ENCODE results near the gene ODAD2.
"Not testable (repeated sequence)": the region's sequence is repeated elsewhere in the genome, so short reads cannot be mapped to it uniquely, and the experiment has no call there.

The ODAD2 gene

GRCh38 chr10:27986821-27987220 lies 12.1 kb downstream of the ODAD2 start:
- Histone ChIP-seq H3K36me3 (replicated peaks) (no peaks in the 10 kb centered on the region), H3K27me3 (replicated peaks) (no peaks in the 10 kb centered on the region), H3K4me3 (ENCODE audit: low read depth, low read length) (no peak overlapping the region), H3K27ac (no peak overlapping the region)
- in situ Hi-C loops (cut with HindIII; ENCODE audit: low pct_ligation_motif_present, low sequenced_read_pairs): no loop called here
- DNase-seq: no peak
- TF ChIP-seq, protein P1, sequence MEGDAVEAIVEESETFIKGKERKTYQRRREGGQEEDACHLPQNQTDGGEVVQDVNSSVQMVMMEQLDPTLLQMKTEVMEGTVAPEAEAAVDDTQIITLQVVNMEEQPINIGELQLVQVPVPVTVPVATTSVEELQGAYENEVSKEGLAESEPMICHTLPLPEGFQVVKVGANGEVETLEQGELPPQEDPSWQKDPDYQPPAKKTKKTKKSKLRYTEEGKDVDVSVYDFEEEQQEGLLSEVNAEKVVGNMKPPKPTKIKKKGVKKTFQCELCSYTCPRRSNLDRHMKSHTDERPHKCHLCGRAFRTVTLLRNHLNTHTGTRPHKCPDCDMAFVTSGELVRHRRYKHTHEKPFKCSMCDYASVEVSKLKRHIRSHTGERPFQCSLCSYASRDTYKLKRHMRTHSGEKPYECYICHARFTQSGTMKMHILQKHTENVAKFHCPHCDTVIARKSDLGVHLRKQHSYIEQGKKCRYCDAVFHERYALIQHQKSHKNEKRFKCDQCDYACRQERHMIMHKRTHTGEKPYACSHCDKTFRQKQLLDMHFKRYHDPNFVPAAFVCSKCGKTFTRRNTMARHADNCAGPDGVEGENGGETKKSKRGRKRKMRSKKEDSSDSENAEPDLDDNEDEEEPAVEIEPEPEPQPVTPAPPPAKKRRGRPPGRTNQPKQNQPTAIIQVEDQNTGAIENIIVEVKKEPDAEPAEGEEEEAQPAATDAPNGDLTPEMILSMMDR (IDR thresholded peaks at IDR 0.05; ENCODE audit: low read depth, low read length, missing control alignments): no peak

GRCh38 chr10:27982875-27983543 lies 15.9 kb downstream of the ODAD2 start:
- DNase-seq: no peak
- H3K27me3 ChIP-seq (replicated peaks): no peaks in the 10 kb centered on the region
- TF ChIP-seq, protein P1 (IDR thresholded peaks at IDR 0.05; ENCODE audit: low read depth, low read length, missing control alignments): no peak
- H3K4me3 ChIP-seq (ENCODE audit: low read depth, low read length): no peak overlapping the region
- no peak overlapping the region for H3K27ac ChIP-seq
- H3K36me3 ChIP-seq (replicated peaks): no peaks in the 10 kb centered on the region
- in situ Hi-C loops (cut with HindIII; ENCODE audit: low pct_ligation_motif_present, low sequenced_read_pairs): no loop called here

DNA sequence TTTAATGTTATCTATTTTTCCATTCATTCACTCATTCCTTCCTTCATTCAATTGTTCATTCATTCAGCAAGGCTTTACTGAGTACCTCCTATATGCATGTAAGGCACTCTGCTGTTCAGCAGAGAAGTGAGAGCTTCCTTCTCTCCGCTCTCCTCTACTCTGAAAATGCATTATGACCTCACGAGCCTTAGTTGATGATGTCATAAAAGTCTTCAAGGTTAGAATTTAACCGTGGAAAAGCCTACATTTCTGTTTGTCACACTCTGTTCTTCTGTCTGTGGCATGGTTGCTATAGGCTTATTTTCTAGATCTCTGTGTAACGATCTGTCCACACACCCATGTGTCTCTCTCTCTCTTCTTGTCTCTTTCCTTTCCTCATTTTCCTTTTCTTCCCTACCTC lies 17.1 kb downstream of the ODAD2 start:
- in situ Hi-C loops (cut with HindIII; ENCODE audit: low pct_ligation_motif_present, low sequenced_read_pairs): no loop called here
- H3K4me3 ChIP-seq (ENCODE audit: low read depth, low read length): no peak overlapping the region
- TF ChIP-seq, protein P1 (IDR thresholded peaks at IDR 0.05; ENCODE audit: low read depth, low read length, missing control alignments): no peak
- H3K27ac ChIP-seq: no peak overlapping the region
- no peaks in the 10 kb centered on the region for H3K27me3 ChIP-seq (replicated peaks)
- H3K36me3 ChIP-seq (replicated peaks): no peaks in the 10 kb centered on the region
- DNase-seq: no peak

GRCh38 chr10:27970795-27971194 lies 28.1 kb downstream of the ODAD2 start:
- not testable (repeated sequence) for DNase-seq

GRCh38 chr10:27969931-27970330 lies 28.9 kb downstream of the ODAD2 start:
- H3K27ac ChIP-seq; H3K4me3 ChIP-seq (ENCODE audit: low read depth, low read length); H3K36me3 ChIP-seq (replicated peaks); in situ Hi-C loops (cut with HindIII; ENCODE audit: low pct_ligation_motif_present, low sequenced_read_pairs); DNase-seq; H3K27me3 ChIP-seq (replicated peaks): not testable (repeated sequence)

More at GRCh38 chr10:27970795-27971194, 28.1 kb downstream of the ODAD2 start:
- H3K4me3 ChIP-seq (ENCODE audit: low read depth, low read length); H3K27ac ChIP-seq; H3K27me3 ChIP-seq (replicated peaks); H3K36me3 ChIP-seq (replicated peaks); in situ Hi-C loops (cut with HindIII; ENCODE audit: low pct_ligation_motif_present, low sequenced_read_pairs): not testable (repeated sequence)

DNA sequence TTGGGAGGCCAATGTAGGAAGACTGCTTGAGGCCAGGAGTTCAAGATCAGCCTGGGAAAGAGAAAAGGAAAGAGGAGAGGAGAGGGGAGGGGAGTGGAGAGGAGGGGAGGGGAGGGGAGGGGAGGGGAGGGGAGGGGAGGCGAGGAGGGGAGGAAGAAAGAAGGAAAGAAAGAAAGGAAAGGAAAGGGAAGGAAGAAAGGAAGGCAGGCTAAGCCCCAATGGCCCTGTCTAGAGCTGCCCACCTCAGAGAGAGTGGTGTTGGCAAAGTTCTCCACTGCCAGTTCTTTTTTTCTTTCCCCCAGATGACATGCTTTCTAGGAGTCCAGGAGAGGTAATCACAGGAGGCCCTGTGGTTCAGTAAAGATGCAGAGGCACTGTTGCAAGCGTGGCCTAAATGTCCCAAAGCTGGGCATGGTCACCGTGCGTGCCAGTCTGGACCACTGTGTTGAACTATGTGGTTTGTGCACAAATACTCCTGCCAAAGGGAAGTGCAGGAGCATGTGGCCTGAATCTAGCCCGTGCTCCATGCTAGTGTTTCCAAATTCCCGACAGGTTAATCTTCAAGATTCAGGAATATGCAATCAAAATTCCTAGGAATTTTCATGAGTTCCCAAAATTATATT lies 39.7 kb downstream of the ODAD2 start:
- no peaks in the 10 kb centered on the region for H3K27me3 ChIP-seq (replicated peaks)
- no peak overlapping the region for H3K27ac ChIP-seq
- no peaks in the 10 kb centered on the region for H3K36me3 ChIP-seq (replicated peaks)
- in situ Hi-C loops (cut with HindIII; ENCODE audit: low pct_ligation_motif_present, low sequenced_read_pairs): no loop called here
- DNase-seq: peak; percentile 51
- TF ChIP-seq, protein P1 (IDR thresholded peaks at IDR 0.05; ENCODE audit: low read depth, low read length, missing control alignments): no peak
- H3K4me3 ChIP-seq (ENCODE audit: low read depth, low read length): no peak overlapping the region

DNA sequence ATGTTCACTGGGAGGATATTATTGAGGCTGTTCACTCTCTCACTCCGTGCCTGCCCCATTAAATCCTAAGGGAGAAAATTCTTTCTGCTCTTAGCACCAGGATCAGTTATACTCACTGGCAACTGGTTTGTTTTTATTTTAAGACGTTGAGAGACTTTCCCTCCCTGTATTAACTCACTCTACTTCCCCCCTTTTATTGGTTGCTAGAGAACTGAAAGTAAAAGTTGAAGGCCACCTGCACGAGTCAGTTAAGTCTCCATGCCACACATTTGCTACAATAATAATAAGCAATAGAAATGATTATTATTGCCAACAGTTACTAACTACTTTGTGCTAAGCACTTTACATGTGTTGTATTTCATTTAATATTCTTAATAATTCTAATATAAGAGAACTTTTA lies 40.5 kb downstream of the ODAD2 start:
- DNase-seq; in situ Hi-C loops (cut with HindIII; ENCODE audit: low pct_ligation_motif_present, low sequenced_read_pairs); H3K27me3 ChIP-seq (replicated peaks); H3K27ac ChIP-seq; H3K36me3 ChIP-seq (replicated peaks); H3K4me3 ChIP-seq (ENCODE audit: low read depth, low read length): not testable (repeated sequence)
